GM19043 (cell line): ENCODE results near the gene MIOS.
"Not testable (repeated sequence)": the region's sequence is repeated elsewhere in the genome, so short reads cannot be mapped to it uniquely, and the experiment has no call there.

ENCODE experiments used
- ATAC-seq: cut with Tn5 transposase; IDR thresholded peaks from one replicate; pipeline ENCODE4 v1.9.1; 2021; ENCODE audit warnings: low read depth; ENCODE audit not compliant: unreplicated experiment

Gene MIOS

DNA sequence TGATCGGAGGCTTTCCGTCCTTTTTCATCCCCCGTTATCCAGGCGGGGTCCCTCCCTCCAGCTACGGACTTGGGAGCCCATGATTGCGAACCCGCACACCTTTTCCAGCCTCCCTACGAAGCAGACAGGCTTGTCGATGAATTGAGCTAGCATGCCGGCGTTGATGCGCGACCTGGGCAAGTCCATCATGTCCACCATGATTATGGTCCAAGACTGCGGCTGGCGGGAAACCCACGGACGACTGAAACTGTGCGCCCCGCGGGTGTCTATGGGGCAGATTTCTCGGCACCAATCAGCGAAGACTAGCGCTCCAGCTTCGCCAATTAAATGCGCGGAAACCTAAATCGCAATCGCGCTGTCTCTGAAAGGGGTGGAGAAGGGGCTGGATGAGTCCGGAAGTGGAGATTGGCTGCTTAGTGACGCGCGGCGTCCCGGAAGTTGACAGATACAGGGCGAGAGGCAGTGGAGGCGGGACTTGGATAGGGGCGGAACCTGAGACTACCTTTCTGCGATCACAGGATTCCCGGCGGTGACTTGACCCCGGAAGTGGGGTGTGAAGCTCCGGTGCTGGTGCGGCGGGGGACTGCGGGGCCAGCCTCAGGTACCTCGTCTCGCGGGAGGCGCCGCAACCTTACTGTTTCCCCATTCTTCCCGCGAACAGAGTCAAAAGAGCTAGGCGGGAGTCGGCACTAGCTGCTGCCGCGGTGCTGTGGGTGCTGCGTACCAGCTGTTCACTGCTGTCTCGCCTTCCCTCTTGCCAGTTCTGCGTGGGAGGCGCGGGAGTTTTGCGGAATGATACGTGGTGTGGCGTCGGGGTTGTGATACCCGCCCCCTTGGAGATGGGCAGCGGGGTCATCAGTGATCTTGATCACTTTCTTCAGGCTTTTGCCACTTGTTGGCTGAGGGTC, 73.8 kb downstream of the MIOS start, which contains the start of gene UMAD1:
Gene UMAD1, plus strand, starts transcription at position 532 of the 908 bp plus-strand sequence. CDS start 32,620 bp downstream, outside the sequence.
- peak; percentile 98 for ATAC-seq

DNA sequence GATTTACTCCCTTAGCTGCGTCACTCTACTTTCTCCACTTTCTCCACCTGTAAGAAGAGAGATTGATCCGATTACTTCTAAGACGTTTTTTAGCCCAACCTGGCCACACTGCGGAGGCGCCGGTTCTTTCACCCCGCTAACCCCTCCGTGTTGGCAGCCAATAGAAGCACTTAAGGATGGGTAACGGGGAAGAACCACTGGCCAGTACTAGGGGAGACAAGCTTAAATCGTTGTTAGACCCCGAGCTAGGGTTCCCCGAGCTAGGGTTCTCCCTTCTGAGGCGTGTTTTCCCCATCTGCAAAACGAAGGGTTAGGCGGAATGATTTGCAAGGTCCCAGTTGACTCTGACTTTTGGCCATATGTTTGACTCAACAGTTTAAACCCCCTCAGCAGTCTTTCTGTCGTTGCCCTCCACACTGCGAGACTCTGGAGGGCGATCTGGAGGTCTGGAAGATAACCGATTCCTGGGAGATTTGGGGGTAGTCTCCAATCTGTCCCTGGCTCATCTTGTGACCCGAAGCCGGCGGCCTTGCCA, 74.5 kb downstream of the MIOS start:
- peak; percentile 5 for ATAC-seq

DNA sequence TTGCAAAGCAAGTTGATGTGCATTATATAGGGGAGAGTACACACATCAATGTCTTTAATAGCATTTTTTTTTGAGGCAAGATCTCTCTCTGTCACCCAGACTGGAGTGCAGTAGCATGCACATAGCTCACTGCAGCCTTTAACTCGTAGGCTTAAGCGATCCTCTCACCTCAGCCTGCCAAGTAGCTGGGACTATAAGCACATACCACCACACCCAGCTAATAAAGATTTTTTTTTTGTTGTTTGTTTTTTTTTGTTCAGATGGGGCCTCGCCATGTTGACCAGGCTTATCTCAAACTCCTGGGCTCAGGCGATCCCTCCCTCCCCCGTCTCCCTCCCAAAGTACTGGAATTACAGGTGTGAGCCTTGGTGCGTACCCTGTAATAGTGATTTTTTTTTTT, 75.4 kb downstream of the MIOS start:
- ATAC-seq = no peak

DNA sequence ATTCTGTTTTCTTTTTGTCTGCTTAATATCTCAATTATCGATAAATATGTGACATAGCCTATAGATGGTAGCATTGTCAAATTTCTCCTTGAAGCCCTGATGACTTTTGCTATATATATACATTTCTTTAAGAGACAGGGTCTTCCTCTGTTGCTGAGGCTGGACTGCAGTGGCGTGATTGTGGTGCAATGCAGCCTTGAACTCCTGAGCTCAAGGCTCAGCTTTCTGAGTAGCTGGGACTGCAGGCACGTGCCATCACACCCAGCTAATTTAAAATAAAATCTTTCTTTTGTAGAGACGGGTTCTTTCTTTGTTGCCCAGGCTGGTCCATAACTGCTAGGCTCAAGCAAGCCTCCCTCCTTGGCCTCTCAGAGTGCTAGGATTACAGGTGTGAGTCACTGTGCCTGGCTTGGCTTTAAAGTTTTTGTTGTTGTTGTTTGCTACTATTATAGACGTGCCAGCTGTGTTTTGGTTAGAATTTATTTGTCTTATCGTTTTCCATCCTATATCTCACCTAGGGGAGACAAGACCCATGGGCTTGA, 80.9 kb downstream of the MIOS start:
- no peak for ATAC-seq

DNA sequence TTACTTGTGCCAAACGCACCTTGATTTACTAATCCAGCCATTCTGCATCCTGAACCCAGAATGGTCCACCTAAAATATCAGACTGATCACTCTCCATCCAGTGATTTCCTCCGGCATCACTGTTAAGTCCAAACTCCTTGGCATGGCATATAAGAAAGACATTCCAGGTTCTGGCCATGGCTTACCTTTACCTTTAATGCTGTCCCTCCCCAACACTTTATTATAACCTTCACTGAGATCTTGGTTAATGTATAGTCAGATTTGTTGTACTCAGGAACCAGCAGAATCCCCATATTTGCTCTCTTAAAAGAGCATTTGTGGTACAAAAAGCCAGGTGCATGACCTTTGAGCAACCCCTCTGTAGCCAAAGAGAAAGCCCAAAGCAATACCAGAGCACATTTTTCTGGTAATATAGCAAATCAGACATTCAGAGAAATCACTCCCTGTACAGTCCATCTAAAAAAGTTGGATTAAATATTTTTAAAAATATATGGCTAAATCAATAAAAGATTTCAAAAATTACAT, 84.1 kb downstream of the MIOS start:
- no peak for ATAC-seq

DNA sequence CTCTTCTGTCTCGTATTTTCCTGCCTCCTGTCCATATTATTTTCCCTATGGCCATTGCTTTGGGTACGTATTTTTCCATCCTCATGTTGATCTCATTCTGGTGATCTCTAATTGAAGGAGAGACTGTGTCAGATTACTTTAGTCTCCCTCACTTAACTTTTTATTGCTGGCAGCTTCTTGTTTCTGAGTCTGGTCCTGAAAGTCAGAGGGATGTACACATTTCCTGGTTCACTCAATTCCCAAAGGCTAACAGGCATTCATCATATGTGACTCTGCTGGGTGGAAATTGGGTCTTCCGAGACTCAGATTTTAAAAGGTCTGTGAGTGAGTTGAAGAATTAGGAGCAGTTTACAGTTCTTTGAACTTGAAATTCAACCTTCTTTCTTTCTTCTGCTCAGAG, 84.8 kb downstream of the MIOS start:
- no peak for ATAC-seq

DNA sequence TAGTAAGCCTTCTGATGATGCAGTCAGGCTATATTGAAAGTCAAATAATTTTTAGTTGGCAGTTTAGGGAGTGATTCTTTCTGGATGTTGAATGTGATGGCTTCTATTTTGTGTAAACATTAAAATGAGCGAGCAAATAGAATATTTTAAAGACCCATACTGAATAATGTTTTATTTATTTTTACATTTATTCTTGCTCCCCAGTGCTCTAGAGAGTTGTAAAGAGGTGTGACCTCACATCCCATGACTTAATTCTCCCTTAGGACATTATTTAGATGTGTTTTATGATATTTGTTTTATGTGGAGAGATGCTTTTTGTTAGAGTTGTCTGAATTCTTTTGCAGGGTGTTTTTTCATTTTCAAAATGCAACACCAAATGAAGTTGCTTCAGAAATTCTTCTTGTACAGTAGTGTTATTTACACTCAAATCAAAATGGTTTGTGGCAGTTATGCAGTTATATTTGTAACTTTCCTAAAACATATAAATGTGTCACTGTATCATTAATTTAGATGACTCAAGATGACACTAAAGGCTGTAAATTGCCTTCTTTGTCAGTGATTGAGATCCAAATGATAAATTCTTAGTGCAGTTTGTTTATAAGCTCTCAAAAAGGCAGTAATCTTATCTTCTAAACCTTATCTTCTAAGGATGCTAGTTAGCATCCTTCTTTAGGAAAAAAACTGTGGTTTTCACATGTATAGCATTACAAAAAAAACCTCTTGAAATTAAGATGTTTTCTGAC, 86.3 kb downstream of the MIOS start:
- ATAC-seq = no peak

DNA sequence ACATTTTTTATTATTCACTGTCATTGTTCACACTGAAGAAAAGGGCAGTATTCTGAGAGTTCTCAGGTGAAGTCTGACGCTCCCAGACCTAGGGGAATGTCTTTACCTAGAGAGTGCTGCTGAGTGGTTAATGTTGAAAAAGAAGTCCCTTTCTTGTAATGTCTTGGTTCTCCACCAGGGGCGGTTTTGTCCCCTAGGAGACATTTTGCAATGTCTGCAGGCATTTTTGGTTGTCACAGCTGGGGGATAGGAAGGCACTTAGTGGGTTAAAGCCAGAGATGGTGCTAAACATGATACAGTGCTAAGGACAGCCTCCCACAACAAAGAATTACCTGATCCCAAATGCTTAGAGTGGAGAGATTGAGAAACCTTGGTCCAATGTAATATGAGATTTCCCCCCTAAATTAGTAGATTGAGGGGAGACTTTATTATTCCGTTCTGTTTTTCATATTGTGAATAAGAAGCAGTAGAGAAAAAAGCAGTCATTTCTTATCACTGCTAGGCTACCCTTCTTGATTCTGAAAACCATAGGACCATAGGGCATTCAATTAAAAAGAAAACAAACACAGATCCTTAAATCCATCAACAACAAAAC, 87.0 kb downstream of the MIOS start:
- ATAC-seq = no peak

DNA sequence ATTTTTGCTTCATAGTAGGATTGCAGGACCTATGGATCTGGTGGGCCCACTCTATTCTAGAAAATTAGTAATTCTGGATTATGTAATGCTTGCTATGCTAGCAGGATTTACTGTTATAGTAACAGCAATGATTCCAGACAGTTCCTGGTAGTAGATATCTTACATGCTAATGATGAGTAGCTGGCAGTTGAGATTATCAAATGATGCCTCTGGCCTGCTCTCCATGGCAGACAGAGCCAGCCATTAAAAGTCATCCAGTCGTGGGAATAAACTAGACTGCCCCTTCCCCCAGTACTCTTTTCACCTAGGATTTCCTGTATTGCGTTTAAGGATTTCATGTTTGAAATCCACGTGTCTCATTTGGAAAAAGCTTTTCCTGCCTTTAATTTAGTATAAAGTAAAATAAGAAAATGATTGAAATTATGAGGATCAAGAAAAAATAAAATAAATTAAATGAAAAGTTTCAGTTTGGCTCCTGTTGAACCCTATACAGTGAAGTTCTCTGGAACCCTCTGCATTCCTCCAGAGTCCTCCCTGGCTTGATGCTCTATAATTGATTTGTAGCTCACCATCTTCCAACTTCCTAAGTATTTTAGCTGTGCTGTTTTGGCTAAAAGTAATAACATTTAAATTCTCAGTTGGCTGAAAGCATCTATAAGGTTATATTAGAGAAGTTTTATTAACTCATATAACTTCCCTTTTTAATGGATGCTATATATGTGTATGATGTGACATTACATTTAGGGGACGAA, 88.5 kb downstream of the MIOS start:
- no peak for ATAC-seq

DNA sequence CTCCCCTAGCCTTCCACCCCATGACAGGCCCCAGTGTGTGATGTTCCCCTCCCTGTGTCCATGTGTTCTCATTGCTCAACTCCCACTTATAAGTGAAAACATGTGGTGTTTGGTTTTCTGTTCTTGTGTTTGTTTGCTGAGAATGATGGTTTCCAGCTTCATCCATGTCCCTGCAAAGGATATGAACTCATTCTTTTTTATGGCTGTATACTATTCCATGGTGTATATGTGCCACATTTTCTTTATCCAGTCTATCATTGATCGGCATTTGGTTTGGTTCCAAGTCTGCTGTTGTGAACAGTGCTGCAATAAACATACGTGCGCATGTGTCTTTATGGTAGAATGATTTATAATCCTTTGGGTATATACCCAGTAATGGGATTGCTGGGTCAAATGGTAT, 89.8 kb downstream of the MIOS start:
- ATAC-seq = not testable (repeated sequence)
